GM20431 (cell line): ENCODE results near the gene RSU1.
"Not testable (repeated sequence)": the region's sequence is repeated elsewhere in the genome, so short reads cannot be mapped to it uniquely, and the experiment has no call there.

Experiments
- in situ Hi-C: fragments of 300-500 bp; cut with MseI, MboI; formaldehyde crosslinking; loops from one replicate; pipeline ENCODE4 v1.15.0; 2020; ENCODE audit warnings: low sequenced_read_pairs; ENCODE audit not compliant: unreplicated experiment

Gene RSU1

DNA sequence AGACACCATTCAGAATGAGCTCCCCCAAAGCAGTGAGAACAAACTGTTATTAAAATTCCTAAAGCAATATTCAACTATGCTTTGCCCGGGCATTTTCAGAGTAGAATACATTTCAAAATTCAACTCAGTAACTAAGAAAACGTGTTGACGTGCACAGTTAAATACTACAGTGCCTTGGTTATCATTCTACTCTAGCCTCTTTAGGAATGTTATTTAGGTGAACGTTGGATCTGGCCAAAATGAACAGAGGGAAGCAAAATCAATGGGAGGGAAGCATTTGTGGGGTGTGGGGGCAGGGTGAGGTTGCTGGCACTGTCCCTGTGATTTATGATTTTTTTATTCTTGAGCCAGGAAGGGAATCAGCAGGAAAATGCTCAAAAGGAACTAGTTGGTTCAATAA is 27.5 kb downstream of the RSU1 start:
- in situ Hi-C loops = loop anchor here (25.0 kb wide), 1 partner anchor 902 kb away; no protein-coding TSS in a partner anchor

DNA sequence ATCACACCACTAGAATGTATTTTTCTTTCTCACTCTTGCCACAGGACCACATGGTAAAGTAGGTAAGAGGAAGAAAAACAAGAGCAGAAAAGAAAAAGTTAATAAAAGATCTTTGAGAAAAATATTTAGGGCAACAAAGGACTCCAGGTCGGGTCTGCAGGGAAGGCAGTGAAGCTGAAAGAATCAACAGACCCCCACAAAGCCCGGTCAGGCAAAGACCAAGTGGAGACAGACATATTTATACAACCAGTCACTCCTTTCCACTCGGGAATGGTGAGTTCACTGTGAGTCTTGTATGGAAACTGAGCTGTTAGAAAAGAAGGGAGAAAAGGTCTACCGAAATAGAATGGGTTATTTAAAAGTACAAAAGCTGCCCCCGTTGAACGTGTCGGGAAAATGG is 28.0 kb downstream of the RSU1 start:
- in situ Hi-C loops = loop anchor here (25.0 kb wide), 1 partner anchor 902 kb away; no protein-coding TSS in a partner anchor

DNA sequence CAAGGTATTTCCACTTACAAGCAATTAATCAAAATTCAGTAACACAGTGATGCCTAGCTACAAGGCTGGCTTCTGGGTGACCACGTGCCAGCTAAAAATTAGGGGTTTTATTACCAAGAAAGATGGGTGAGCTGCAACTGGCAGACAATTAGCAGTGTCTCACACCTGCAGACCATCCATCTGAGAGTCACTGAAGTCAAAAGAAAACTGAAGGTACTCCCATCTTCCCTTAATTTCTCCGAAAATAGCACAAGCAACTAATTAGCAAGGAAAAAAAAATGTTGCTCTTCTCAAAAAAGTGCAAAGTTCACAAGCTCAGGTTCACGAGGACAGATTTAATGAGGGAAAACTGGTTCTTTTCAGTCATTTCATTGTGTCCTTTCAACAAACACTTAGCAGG is 28.4 kb downstream of the RSU1 start:
- in situ Hi-C loops = loop anchor here (25.0 kb wide), 1 partner anchor 901 kb away; no protein-coding TSS in a partner anchor

DNA sequence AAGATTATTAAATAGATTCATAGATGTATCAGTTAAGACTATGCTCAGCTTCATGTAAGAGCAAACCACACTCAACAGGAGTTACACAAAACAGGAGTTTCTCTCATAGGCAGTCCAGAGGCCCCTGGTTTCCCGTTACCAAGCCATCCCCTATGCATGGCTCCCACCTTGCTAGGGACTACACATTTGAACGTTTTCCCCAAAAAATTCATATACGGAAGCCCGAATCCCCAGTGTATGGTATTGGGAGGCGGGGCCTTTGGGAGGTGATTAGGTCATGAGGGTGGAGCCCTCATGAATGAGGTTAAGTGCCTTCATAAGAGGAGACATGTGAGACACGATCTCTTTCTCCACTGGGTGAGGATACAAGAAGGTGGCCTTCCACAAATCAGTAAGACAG is 29.1 kb downstream of the RSU1 start:
- in situ Hi-C loops = loop anchor here (25.0 kb wide), 1 partner anchor 901 kb away; no protein-coding TSS in a partner anchor

DNA sequence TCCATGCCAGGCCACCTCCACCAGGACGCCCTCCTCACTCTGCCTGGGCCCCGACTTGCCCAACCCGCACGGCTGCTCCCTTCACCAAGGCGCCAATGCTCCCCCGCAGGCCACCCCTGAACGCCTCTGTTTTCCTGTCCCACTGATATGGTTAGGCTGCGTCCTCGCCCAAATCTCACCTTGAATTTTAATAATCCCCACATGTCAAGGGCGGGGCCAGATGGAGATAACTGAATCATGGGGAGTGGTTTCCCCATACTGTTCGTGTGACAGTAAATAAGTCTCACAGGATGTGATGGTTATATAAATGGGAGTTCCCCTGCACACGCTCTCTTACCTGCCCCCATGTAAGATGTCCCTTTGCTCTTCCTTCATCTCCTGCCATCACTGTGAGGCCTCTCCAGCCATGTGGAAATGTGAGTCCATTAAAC is 29.8 kb downstream of the RSU1 start:
- in situ Hi-C loops = loop anchor here (25.0 kb wide), 1 partner anchor 900 kb away; no protein-coding TSS in a partner anchor

DNA sequence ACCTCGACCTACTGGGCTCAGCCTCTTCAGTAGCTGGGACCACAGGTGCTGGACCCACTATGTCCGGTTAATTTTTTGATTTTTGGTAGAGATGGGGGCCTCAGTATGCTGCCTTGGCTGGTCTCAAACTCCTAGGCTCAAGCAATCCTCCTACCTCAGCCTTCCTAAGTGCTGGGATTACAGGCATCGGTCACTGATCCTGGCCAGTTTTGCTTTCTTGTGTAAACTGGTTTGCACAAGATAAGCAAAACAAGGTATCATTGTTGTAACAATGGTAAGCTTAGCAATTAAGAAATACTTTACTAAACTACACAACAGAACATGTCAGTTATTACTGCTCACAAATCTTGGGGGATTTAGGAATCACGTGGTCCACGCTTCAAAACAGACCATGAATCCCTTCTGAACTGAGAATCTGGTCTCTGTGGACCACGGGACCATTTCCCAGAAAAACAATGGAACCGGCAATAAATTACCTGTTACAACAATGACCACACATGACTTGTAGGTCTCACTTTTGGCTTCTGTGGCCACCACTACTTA is 36.8 kb downstream of the RSU1 start:
- in situ Hi-C loops = loop anchor here (25.0 kb wide), 1 partner anchor 893 kb away; no protein-coding TSS in a partner anchor

DNA sequence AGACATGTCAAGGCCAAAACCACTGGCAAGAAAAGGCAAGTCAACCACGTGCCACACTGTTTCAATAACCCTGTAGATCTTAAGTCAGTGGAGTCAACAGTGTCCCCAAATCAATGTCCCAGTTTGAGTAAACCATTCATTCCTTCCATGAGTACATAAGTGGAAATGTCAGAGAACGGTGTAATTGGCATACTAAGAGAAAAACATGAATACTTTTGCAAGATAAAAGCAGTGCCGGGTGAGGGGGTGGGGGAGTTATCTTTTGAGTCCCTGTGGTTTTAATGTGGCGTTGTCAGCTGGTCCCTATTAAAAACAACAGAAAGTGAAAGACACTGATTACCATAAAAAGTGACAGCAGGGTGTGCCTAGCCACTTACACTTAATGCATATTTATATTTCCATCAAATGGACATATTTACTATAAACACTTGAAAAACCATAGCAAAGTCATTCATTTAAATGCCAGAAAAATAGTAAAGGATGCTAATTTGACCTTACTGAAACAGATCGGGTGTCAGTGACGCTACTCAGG is 37.8 kb downstream of the RSU1 start:
- in situ Hi-C loops = loop anchor here (25.0 kb wide), 1 partner anchor 892 kb away; no protein-coding TSS in a partner anchor

DNA sequence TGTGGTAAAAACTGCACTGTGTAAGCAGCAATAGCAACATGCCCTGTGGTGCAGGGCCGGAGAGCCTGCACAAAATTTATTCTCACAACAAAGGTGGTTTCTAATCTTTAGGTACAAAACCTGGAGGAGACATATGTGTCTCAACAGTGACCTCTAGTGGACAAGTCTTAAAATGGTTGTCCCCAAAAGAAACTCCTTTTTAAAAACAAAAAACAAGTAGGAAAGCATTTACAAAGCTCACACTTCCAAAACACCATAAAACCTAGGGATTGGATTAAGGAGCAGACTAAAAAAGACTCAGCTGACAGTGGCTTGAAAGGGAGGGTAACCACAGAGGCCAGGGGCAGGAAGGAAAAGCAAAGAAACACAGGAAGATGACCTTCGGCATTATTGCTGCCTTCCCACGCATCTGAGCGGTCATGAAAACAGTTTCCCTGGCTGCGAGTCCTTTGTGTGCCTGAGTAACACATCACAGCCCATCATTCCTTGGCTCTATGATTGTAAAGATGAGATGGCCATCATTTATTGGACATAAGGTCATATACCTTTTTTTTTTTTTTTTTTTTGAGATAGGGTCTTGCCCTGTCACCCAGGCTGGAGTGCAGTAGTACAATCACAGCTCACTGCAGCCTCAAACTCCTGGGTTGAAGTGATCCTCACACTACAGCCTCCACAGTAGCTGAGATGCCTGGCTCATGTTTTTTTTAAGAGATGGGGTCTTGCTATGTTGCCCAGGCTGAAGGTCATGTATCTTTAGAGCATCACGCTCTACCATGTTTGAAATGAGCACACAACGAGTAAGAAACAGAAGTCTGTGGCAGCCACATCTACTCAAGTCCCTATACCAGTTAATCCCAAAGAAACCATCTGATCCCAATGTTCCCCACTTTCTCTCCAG is 39.5 kb downstream of the RSU1 start:
- in situ Hi-C loops = loop anchor here (25.0 kb wide), 1 partner anchor 890 kb away; no protein-coding TSS in a partner anchor

DNA sequence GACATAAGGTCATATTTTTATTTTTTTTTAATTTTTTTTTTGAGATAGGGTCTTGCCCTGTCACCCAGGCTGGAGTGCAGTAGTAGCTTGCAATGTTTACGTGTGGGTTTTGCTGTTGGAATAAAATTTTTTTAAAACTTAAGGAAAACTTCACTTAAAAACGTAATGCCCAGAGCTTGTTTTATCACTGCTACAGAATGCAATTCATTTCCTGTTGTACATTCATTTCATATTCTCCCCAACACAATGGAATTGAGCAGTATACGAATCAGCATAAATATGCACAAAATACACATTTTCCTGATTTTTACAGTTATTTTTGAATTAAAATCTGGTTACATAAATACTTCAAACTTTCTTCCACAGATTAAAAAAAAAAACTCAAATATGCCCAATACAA is 40.3 kb downstream of the RSU1 start:
- in situ Hi-C loops = loop anchor here (25.0 kb wide), 1 partner anchor 890 kb away; no protein-coding TSS in a partner anchor

DNA sequence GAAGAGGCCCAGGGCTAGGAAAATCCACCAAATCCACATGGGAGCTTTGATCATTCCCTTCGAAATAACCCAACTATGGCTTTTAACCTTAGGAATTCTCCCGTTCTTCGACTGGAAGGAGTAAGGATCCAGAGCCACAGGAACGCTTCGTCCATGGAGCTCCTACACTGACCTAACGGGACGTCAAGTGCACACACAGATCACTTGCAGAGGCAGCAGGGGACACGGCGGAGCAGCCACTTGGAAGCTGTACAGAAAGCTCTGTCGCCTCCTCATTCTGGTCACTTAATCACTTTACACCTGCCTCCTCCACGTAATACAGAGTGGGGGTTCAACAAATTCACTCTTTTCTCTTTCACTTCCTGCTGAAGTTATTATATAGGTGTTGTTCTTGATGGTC is 43.9 kb downstream of the RSU1 start:
- in situ Hi-C loops = no loop called here

DNA sequence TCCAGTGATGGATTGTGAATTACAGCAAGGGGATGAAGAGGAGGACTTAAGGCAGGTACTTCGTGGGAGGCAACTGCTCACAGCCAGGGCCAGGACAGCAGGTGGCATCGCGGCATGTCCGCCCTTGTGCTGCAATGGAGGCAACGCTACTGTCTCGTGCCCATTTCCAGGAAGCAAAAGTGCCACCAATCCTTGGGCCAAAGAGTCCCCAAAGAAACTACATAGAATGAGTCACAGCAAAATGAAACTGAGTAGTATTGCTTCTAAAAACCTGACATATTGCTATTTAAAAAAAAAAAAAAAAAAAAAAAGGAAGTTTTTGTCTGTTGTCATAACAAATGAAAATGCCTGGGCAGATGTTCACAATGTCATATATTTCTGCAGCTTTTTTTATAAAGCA is 46.6 kb downstream of the RSU1 start:
- in situ Hi-C loops = no loop called here

DNA sequence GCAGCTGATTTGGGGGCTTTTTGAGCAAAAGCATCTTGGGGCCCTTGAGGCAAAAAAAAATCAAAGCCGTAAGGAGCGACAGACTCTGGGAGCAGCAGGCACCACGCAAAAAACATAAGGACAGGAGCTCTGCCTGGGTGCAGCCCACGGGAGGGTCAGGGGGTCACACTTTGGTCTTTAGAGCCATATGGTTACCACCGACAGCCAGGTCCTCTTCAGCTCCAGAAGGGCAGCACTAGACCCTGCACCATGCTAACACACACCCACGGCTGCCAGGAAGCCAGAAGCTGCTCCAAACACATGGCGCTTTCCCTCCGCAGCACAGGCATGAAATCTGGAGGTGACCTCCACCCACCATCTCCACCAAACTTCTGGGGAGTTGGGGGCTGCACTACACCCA is 47.1 kb downstream of the RSU1 start:
- in situ Hi-C loops = no loop called here

DNA sequence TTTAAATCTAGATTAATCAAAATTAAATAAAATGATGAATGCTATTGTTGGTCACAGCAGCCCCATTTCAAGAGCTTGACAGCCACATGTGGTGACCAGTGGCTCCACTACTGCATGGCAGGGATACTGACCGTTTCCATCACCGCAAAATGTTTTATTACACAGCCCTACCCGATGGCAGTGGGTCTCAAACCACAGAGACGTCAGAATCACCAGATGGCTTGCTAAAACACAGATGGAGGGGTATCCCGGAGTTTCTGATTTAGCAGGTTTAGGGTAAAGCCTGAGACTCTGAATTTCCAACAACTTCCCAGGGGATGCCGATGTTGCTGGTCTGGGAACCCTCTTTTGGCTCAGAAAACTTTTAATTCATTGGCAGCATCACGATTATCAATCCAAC is 47.9 kb downstream of the RSU1 start:
- in situ Hi-C loops = no loop called here

DNA sequence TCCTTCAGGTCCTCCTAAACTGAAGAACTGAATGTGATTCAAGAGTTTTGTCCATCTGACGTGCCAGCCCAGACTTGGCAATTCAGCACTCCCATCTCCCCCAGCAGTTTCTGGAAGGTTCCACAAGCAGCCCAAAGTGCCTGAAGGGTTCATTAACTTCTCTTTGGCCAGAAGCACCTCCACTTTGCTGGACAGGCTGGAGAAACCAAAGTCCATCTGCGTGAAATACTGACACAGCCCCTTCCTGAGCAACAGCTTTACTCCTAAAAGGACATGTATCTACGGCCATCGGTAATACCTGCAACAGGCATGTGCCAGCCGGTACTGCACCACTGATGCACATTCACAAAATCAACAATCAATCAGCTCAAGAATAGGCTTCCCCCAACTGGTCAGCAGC is 48.5 kb downstream of the RSU1 start:
- in situ Hi-C loops = no loop called here

DNA sequence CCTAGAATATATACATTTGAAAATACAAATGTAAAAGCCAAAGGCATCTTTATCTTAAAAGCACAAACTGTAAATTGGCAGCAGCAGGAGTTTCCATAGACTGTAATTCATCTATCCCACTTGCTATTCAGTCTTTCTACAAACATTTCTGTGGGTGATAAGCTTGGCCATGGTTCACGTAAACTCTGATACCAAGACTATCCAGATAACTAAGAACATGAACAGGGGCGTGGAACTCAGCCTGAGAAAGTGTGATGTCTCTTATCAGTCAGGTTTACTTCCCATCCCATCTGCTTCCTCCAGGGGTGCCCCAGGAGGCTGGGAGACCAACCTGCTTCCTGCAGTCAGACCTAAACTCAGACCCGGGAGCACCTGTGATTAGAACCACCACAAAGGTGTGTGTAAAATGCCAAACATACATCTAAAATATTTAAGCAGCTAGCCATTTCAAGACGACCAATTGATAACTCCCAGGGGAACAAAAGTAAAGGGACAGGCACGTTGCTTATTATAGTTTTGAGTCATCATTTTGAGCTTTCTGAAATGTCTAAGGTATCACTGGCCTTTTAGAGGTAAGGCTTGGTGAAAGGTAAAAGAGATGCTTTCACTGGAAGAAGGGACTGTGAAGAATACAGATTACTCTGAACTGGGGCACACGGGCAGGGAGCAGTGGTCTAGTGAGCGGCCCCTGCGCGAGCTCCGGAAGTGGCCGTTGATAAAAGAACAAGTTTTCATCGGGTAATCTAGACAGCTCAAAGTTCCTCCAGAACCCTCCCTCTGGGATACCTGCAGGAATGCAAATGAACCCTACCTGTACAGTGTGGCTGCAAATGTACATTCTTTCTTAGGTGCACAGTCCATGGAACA is 51.5 kb downstream of the RSU1 start:
- in situ Hi-C loops = no loop called here

DNA sequence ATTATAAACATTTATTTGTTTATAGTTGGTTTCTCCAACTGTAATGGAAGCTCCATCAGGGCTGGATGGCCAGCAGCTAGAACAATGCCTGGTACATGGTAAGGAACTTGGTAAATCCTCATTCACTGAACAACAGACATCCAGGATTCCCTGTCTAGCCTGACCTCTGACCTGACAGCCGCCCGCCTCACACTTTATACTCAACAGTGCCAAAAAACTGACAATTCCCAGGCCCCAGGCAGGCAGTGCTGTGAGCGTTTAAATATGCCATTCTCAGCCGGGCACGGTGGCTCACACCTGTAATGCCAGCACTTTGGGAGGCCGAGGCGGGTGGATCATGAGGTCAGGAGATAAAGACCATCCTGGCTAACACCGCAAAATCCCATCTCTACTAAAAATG is 55.9 kb downstream of the RSU1 start:
- in situ Hi-C loops = no loop called here

DNA sequence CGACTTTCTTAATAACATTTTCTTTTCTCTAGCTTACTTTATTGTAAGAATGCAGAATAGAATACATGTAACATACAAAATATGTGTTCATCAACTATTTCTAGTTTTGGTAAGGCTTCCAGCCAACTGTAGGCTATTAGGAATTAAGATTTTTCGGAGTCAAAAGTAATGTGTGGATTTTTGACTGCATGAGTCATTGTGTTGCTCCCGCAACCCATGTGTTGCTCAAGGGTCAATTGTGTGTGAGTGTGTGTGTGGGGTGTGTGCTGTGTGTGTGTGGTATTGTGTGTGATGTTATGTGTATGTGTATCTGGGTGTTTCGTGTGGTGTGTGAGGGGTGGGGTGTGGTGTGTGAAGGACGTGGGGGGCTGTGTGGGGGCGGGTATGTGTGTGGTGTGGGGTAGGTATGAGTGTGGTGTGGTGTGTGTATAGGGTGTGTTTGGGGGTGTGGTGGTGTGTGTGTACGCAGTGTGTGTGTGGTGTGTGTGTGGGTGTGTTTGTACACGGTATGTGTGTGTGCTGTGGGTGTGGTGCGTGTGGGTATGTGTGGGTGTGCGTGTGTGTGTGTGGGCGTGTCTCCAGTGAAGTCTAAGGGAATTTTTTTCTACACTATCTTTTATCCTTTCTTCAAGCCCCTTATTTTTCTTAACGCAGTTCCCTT is 60.5 kb downstream of the RSU1 start:
- in situ Hi-C loops = no loop called here

DNA sequence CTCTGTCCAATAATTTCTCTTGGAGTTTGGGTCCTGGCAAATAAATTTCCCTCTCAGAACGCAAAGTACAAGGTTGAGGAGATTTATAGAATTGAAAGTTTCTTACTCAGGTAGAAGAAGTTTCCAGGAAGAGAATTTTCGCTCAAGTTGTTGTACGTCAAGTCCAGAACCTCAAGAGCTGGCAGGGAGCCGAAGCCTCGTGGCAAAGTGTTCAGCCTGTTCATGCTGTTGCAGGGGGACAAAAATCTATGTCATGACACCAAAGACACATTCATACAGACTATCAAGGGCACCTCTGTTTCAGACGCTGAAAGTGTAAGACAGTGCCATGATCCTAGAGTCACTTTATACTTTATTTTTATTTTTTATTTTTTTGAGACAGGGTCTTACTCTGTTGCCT is 62.5 kb downstream of the RSU1 start:
- in situ Hi-C loops = no loop called here

DNA sequence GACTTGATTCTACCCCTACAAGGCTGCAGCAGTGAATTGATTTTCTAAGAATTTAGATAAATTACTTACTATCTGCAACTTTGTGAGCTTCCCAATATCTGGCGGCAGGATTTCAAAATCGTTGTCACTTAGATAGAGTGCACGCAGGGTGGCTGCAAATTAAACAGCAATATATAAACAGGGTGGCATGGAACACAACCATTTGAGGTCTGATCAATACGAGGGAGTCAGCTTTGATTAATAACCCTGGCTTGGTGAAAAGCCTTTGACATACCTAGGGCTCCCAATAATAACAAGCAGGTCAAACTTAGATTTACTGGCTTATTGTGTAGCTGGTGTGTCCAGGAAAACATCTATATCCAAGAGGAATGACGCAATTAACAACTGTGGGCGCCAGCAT is 64.4 kb downstream of the RSU1 start:
- in situ Hi-C loops = not testable (repeated sequence)
